DOHH2 (cell line): ENCODE results near the gene BLVRB.

Source experiments
- H3F3A ChIP-seq: fragments of 200-600 bp; sonication (generic), shearing (Covaris generic); 2 replicates; pipeline ENCODE4 v1.6.0; 2016; ENCODE audit warnings: antibody characterized with exemption, mild to moderate bottlenecking; ENCODE audit not compliant: control insufficient read depth, insufficient read depth
- H3K27ac ChIP-seq: fragments of 200-600 bp; sonication (generic); 2 replicates; pipeline ENCODE4 v1.5.1; 2014; ENCODE audit warnings: low read depth, mild to moderate bottlenecking, low read length, moderate library complexity
- H3K27me3 ChIP-seq: fragments of 200-600 bp; sonication (generic); 2 replicates; pipeline ENCODE4 v1.6.1; 2014; ENCODE audit warnings: mild to moderate bottlenecking, low read length, mixed read lengths; ENCODE audit not compliant: control insufficient read depth
- H3K36me3 ChIP-seq: fragments of 200-600 bp; sonication (generic); 2 replicates; pipeline ENCODE4 v1.6.1; 2014; ENCODE audit warnings: mild to moderate bottlenecking, low read length, moderate library complexity, mixed read lengths; ENCODE audit not compliant: control insufficient read depth
- H3K4me1 ChIP-seq: fragments of 200-600 bp; sonication (generic); 2 replicates; pipeline ENCODE4 v1.6.1; 2014; ENCODE audit warnings: mild to moderate bottlenecking, low read length, mixed read lengths; ENCODE audit not compliant: control insufficient read depth
- H3K4me2 ChIP-seq: fragments of 200-600 bp; sonication (generic); 2 replicates; pipeline ENCODE4 v1.6.0; 2014; ENCODE audit warnings: mild to moderate bottlenecking, low read length, moderate library complexity
- H3K4me3 ChIP-seq: fragments of 200-600 bp; sonication (generic); 2 replicates; pipeline ENCODE4 v1.5.1; 2014; ENCODE audit warnings: mild to moderate bottlenecking, low read length, mixed read lengths
- H3K79me2 ChIP-seq: fragments of 200-600 bp; sonication (generic); 2 replicates; pipeline ENCODE4 v1.6.1; 2014; ENCODE audit warnings: mild to moderate bottlenecking, low read length, mixed read lengths; ENCODE audit not compliant: control insufficient read depth
- H3K9me2 ChIP-seq: fragments of 200-600 bp; sonication (generic); replicated peaks from 2 replicates; pipeline ENCODE4 v1.6.1; 2014; ENCODE audit warnings: mild to moderate bottlenecking, low read length, mixed read lengths; ENCODE audit not compliant: control insufficient read depth
- H3K9me3 ChIP-seq: fragments of 200-600 bp; sonication (generic); 2 replicates; pipeline ENCODE4 v1.6.1; 2014; ENCODE audit warnings: antibody characterized with exemption, low read length, mixed read lengths; ENCODE audit not compliant: control insufficient read depth, insufficient read depth
- H4K20me1 ChIP-seq: fragments of 200-600 bp; sonication (generic); 2 replicates; pipeline ENCODE4 v1.6.0; 2014; ENCODE audit warnings: low read depth, mild to moderate bottlenecking, antibody characterized with exemption, low read length, moderate library complexity; ENCODE audit not compliant: control insufficient read depth, insufficient read depth
- CTCF ChIP-seq: fragments of 200-600 bp; sonication (generic); IDR thresholded peaks from one replicate; pipeline ENCODE4 v1.5.1; 2014; ENCODE audit warnings: antibody characterized with exemption, mild to moderate bottlenecking, low read depth, low read length; ENCODE audit not compliant: poor library complexity, severe bottlenecking
- EZH2phosphoT487 ChIP-seq: fragments of 200-600 bp; sonication (generic); IDR thresholded peaks from 2 replicates; pipeline ENCODE4 v1.6.1; 2017; ENCODE audit warnings: borderline replicate concordance, mild to moderate bottlenecking, antibody characterized with exemption, low read length, moderate library complexity, mixed read lengths

Gene BLVRB

GRCh38 chr19:40415768-40416167, 49.8 kb downstream of the BLVRB start:
- Histone ChIP-seq H3K27ac (no peak overlapping the region), H3K27me3 (no peaks in the 10 kb centered on the region), H3K4me2 (no peak overlapping the region), H3K4me3 (no peak overlapping the region), H4K20me1 (no peaks in the 10 kb centered on the region), H3K79me2 (no peaks in the 10 kb centered on the region), H3K9me3 (no peaks in the 10 kb centered on the region), H3F3A (peaks cover 5% of the 10 kb centered on the region; the same call in 1 of the 2 replicates), H3K36me3 (no peaks in the 10 kb centered on the region), H3K9me2 (no peaks in the 10 kb centered on the region), H3K4me1 (peaks cover 58% of the 10 kb centered on the region)
- TF ChIP-seq CTCF (no peak), EZH2phosphoT487 (no peak)

GRCh38 chr19:40414542-40415535, 50.7 kb downstream of the BLVRB start:
- Histone ChIP-seq H3K4me2 (no peak overlapping the region), H4K20me1 (no peaks in the 10 kb centered on the region), H3K79me2 (no peaks in the 10 kb centered on the region), H3K4me1 (peaks cover 67% of the 10 kb centered on the region), H3F3A (peaks cover 10% of the 10 kb centered on the region), H3K9me2 (no peaks in the 10 kb centered on the region), H3K27ac (no peak overlapping the region), H3K9me3 (no peaks in the 10 kb centered on the region), H3K4me3 (no peak overlapping the region), H3K36me3 (no peaks in the 10 kb centered on the region), H3K27me3 (no peaks in the 10 kb centered on the region)
- no peak for TF ChIP-seq CTCF
- no peak for TF ChIP-seq EZH2phosphoT487

GRCh38 chr19:40413291-40413845, 52.2 kb downstream of the BLVRB start, which contains the start of gene PRX:
Gene PRX (minus strand): TSS chr19:40413378. CDS start chr19:40407932, 5,446 bp downstream.
- Histone ChIP-seq H4K20me1 (no peaks in the 10 kb centered on the region), H3F3A (peaks cover 12% of the 10 kb centered on the region), H3K4me2 (0 out of 2 replicates have a peak within 1 kb of the TSS, but pooled peaks have one; percentile 66), H3K27me3 (no peaks in the 10 kb centered on the region), H3K9me2 (no peaks in the 10 kb centered on the region), H3K4me3 (no peak within 1 kb of the TSS), H3K27ac (no peak within 1 kb of the TSS), H3K9me3 (no peaks in the 10 kb centered on the region), H3K4me1 (peaks cover 75% of the 10 kb centered on the region), H3K36me3 (no peaks in the 10 kb centered on the region), H3K79me2 (no peaks in the 10 kb centered on the region)
- TF ChIP-seq EZH2phosphoT487: no peak
- TF ChIP-seq CTCF: no peak
